GM21825 (cell line): ENCODE results near the gene MSH6.
A peak's percentile ranks its signal among the peaks of the same experiment; 100 is the strongest.

ENCODE experiments used
- ATAC-seq: cut with Tn5 transposase; IDR thresholded peaks from one replicate; pipeline ENCODE4 v1.9.1; 2021; ENCODE audit warnings: mild to moderate bottlenecking, moderate library complexity; ENCODE audit not compliant: unreplicated experiment

The MSH6 gene, protein sequence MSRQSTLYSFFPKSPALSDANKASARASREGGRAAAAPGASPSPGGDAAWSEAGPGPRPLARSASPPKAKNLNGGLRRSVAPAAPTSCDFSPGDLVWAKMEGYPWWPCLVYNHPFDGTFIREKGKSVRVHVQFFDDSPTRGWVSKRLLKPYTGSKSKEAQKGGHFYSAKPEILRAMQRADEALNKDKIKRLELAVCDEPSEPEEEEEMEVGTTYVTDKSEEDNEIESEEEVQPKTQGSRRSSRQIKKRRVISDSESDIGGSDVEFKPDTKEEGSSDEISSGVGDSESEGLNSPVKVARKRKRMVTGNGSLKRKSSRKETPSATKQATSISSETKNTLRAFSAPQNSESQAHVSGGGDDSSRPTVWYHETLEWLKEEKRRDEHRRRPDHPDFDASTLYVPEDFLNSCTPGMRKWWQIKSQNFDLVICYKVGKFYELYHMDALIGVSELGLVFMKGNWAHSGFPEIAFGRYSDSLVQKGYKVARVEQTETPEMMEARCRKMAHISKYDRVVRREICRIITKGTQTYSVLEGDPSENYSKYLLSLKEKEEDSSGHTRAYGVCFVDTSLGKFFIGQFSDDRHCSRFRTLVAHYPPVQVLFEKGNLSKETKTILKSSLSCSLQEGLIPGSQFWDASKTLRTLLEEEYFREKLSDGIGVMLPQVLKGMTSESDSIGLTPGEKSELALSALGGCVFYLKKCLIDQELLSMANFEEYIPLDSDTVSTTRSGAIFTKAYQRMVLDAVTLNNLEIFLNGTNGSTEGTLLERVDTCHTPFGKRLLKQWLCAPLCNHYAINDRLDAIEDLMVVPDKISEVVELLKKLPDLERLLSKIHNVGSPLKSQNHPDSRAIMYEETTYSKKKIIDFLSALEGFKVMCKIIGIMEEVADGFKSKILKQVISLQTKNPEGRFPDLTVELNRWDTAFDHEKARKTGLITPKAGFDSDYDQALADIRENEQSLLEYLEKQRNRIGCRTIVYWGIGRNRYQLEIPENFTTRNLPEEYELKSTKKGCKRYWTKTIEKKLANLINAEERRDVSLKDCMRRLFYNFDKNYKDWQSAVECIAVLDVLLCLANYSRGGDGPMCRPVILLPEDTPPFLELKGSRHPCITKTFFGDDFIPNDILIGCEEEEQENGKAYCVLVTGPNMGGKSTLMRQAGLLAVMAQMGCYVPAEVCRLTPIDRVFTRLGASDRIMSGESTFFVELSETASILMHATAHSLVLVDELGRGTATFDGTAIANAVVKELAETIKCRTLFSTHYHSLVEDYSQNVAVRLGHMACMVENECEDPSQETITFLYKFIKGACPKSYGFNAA (N-terminal part only)

DNA sequence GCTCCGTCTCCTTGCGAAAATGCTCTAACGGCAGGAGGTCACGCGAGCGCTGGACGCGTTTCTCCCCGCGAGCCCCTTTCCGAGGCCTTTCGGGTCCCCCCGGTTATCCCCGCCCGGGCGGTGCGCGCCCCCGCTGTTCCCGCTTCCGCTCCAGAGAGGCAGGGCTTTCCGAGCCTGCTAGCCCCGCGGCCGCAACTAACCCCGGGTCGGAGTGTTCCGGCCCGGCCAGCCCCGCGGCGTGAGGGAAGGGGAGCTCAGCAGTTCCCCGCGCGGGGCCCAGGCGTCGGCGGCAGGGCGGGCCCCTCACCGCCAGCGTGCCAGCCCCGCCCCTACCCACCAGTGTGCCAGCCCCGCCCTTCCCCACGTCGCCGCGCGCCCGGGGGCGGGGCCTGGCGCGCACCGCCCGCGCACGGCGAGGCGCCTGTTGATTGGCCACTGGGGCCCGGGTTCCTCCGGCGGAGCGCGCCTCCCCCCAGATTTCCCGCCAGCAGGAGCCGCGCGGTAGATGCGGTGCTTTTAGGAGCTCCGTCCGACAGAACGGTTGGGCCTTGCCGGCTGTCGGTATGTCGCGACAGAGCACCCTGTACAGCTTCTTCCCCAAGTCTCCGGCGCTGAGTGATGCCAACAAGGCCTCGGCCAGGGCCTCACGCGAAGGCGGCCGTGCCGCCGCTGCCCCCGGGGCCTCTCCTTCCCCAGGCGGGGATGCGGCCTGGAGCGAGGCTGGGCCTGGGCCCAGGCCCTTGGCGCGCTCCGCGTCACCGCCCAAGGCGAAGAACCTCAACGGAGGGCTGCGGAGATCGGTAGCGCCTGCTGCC is at the start of gene MSH6:
TSS of gene MSH6 (plus strand) at position 475 of the 815 bp plus-strand sequence. CDS start at position 564, 89 bp downstream.
- ATAC-seq, result peak; percentile 86

DNA sequence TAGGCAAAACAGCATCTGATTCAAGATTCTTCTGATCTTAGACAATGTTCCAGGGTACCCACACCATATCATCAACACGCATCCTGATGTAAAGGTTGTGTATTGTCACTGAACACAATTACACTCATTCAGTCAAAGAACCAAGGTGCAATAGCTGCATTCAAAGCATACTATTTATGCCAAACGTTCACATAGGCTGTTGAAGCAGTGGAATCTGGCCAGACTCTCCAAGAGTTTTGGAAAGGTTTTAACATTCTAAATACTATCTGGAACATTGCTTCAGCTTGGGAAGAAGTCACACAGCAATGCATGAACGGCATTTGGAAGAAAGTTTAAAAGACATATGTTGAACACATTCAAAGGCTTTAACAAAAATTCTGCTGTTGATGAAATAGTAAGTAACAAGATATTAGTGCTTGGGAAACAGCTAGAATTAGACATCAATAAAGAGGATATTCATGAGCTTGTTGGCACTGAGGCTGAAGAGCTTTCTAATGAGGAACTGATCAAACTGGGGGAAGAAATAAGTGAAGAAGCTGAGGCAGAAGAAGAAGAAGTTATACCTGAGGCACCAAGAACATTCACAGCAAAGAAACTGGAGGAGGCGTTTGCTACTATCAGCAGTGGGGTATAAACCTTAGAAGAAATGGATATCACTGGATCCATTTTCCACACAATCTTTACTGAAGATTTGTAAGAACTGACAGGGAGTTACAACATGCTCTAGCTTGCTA is 47.6 kb upstream of the MSH6 start:
- ATAC-seq, result peak; percentile 7

DNA sequence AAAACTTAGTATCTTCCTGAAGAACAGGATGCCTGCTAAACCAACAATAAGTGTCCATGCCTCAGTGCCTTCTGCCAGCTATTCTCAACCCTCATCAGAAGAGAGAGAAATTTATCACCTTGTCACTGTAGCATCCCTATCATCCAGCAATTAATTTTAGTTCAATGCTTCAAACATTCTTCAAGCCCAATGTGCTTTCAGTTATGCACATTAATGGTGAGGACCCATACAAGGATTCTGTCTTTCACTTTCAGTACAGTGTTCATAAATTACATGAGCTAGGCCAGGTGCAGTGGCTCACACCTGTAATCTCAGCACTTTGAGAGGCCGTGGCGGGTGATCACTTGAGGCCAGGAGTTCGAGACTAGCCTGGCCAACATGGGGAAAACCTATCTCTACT is 47.0 kb upstream of the MSH6 start:
- ATAC-seq, result peak; percentile 58

DNA sequence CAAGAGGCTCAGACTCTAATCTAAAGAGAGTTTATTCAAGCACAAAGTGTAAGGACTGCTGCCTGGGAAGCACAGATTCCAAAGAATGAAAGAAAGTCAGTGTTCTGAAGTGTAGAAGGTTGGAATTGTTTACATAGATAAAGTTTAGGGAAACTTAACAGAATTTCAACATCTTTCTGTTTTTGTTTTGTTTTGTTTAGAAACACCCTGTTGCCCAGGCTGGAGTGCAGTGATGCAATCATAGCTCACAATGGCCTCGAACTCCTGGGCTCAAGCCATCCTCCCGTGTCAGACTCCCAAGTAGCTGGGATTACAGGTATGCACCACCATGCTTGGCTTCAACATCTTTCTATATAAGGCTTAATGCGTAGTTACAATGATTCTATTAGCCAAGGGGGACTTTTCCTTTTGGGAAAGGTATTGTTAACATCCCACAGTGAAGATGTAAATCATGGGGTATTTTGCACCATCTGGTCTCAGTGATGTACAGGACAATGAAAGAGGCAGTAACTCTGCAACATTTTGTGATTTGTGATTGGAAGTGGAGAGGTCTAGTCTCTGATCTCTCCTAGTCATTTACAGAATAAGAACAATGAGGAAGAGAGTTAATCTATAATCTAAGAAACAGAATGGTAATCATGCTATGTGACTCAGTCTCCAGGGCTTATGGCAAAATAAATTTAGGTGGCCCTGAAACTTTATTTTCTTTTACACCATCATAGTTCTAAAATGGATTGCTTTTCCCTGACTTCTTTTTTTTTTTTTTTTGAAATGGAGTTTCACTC is 45.6 kb upstream of the MSH6 start:
- ATAC-seq, result no peak

DNA sequence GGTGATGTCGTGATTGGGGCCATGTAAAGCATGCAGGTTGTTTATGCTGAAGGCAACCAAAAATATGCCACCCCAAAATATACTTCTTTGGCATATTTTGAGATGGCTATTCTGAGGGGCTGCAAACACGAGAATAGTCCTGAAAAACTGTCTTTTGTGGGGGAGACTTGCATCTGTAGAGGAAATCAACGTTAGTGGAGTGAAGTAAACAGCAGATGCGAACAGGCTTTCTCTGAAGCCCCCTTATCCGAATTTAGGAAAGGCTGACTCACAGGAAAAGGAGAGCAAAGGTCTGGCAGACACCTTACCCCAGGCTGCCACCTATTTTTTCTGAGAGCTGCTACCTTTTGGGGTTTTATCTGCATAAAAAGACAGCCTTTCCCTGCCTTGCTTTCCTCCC is 44.6 kb upstream of the MSH6 start:
- ATAC-seq, result no peak

DNA sequence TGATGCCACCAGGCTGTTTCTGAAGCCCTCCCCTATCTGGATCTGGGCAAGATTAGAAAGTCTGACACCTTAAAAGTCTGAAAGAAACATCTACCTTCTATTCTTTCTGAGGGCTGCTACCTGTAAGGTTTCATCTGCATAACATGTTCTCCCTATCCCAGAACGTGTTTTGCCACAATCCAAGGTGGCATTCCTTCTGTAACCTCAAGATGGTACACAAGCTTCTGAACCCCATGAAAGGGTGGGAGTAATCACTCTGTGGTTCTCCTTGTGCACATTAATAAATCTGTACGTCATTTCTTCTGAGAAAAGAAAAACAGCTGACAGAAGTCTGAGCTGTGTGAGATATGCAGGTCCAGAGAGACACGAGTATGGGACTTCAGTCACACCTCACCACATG is 41.8 kb upstream of the MSH6 start:
- ATAC-seq, result no peak

DNA sequence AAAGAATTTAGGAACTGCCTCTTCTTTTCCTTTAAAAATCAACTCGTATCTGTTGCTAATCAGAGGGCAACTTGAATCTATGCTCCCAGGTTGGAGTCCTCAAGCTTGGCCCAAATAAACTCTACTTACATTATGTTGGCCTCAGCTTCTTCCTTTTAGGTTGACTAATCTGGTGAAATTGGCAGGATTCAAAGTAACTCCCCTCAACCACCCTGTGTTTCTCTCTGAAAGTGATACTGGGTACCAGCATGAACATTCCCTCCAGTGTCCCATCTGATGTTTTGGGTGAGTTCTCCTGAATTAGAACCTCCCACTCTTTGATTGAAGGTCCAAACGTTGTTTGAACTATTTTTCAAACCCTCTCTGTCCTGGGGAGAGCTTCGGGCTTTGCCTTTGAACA is 41.3 kb upstream of the MSH6 start:
- ATAC-seq, result no peak

DNA sequence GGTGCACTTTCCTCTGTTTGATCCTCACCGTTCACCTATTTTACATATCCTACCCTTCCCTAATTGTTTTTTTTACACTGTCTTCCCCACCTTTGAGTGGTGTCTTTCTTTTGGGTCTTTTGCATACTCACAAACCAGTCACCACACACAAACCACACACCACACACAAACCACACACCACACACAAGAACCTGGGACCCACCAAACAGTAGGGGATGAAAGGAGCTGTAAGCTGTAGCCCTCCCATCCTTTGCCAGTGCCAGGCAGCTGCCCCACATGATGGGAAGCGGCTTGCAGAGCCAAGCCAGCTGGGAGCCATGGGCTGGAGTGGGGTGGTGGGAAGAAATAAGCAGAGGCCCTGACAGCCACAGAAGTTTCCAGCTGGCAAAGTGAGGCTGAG is 38.9 kb upstream of the MSH6 start:
- ATAC-seq, result no peak

DNA sequence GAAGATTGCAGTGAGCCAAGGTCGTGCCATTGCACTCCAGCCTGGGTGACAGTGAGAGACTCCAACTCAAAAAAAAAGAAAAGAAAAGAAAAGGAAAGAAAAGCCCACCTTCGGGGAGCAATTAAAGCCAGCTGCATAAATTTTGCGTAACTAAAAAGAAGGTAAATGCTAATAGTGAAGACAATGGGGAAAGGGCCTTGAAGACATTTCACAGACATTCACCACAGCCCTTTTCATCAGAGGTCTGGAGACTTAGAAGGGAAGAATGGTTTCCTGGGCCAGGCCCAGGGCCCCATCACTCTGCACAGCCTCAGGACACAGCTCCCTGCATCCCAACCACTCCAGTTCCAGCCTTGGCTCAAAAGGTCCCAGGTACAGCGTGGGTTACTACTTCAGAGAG is 35.1 kb upstream of the MSH6 start:
- ATAC-seq, result no peak

DNA sequence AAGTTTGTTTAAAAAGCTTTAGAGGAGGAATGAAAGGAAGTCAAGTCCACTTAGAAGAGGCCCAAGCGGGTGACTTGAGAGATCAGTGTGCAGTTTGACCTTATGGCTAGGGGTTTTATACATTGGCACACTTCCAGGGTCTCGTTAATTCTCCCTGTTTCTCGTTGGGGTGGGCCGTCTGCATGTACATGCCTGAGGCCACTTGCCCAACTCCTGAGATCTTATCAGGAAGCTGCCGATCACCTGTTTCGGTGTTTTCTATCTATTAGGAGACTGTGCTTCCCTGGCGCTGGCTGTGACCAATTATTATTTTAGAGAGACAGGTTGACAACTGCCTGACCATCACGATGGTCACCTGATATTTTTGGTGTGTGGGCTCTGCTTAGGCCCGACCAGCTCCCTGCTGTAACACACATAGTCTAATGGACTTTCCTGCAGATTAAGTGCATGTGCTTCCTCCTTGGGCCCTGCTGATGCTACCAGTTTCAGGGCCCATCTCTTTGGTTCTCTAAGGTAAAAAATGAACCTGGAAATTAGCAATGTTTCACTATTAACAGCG is 31.0 kb upstream of the MSH6 start:
- peak; percentile 41 for ATAC-seq

DNA sequence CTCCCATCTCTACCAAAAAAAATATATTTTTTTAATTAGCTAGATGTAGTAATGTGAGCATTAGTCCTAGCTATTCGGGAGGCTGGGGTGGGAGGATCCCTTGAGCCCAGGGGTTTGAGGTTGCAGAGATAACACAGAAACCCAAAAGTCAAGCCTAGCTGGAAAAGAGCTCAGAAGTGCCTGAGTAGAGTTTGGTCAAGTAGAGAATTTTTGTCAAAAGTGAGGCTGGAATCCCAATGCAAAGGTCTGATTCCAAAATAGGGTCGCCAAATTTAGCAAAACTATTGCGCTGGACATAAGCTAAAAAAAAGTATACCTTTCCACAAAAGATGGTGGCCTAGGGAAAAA is 15.5 kb upstream of the MSH6 start:
- no peak for ATAC-seq

DNA sequence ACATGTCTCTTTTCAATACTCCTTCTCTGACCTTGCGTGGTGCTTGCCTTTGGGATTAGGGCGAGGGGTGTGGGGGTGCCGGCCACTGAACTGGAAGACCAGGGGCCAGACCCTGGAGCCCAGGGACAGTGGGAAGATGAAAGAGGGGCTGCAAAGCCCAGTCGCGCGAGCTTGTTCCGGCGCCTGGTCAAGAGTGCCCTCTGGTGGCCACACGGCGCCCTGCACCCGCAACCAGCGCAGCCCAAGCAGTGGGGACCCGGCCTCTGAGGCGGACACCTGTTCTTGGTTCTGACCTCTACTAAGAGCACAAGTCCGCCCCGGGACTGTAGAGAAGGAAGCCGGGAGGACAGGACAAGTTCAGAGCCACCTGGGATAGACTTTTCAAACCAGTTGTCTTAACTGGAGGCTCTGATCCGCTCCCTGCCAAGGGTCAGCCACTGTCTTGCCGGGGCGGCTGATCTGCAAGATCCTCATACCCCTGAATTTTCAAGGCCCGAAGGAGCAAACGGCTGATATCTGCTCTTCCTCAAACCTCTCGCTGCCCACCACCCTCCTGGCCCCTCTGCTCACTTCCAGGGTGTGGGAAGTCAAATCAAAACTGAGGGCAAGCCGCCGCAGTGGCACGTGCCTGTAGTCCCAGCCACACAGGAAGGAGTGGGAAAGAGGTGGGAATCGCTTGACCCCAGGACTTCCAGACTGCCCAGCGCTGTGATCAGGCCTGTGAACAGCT is 14.9 kb upstream of the MSH6 start:
- ATAC-seq, result peak; percentile 63

DNA sequence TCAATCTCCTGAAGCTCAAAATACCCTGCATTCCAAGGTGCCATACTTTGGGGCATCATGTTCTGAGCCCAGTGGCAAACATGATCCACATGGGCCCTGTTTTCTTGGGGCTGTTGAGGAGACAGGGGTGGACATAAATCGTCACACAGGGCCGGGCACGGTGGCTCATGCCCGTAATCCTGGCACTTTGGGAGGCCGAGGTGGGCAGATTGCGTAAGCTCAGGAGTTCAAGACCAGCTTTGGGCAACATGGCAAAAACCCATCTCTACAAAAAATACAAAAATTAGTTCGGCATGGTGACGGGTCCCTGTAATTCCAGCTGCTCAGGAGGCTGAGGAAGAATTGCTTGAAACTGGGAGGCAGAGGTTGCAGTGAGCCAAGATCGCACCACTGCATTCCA is 13.6 kb upstream of the MSH6 start:
- ATAC-seq, result no peak

DNA sequence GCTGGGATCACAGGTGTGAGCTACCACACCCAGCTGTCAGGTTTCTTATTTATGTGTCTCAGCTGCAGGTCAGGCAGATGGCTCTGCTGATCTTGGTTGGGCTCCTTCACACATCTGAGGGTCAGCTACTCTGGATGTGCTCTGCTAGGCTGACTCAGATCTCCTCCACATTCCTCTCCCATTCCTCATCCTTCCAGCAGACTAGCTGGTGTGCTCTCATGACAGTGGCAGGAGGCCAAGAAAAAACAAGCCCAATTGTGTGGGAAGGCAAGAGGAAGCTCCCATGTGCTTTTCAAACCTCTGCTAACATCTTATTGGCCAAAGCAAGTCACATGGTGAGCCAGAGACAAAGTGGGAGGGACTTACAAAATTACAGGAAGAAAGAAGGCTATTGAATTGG is 11.7 kb upstream of the MSH6 start:
- no peak for ATAC-seq

DNA sequence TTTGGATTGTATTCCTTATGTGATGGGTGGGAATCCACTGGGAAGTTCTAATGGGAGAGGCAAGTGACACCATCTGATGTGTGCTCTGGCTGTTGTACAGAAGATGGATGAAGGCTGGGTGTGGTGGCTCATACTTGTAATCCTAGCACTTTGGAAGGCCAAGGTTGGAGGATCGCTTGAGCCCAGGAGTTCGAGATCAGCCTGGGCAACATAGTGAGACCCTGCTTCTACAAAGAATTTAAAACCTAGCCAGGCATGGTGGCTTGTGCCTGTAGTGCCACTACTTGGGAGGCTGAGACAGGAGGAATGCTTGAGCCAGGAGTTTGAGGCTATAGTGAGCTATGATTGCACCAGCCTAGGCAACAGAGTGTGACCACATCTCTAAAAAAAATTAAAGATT is 10.6 kb upstream of the MSH6 start:
- no peak for ATAC-seq

DNA sequence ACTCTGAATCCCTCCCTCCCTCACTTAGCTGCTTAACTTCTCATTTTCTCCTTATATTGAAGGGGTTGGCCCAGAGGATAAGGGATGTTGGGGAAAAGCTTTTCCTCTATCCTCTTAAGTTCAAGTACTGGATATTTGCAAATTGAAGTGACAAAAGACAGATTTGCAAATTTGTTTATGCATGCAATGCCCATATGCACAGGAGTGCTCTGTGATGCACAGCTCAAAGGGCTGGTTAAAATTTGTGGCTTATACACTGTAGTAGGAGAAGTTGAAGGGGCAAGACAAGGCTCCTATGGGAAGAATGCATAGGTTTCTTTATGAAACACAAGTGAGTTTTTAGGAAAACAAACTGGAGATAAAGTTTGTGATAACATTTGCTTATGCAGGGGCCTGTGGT is 8.4 kb upstream of the MSH6 start:
- no peak for ATAC-seq

DNA sequence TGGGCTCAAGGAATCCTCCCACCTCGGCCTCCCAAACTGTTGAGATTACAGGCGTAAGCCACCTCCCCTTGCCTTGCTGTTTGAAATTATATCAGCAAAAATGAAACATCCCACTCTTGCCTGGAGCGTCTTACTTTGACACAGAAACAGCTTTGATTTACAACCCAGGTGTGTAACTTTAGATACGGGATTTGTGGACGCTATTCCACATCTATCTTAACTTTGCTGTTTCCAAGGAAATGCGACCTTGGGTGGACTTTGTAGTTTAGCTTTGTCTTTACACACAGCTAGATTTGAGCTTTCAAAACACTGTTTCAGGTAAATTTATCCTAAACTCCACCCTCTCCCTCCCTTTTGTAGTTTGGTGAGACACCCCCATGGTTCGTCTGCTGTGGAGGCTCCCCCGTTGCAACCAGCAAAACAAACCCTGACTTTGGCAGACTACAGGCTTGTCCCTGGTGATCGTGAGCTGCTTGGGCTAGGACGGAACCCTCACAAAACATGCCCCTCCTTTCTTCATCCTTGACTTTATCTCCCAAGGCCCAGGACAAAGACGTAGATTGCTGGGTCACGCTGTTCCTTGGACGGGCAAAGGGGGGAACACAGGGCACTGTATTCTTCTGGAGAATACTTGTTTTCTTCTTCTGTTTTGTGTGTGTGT is 5.5 kb upstream of the MSH6 start:
- ATAC-seq, result no peak
